A673 (cell line): ENCODE results near the gene ALOX12B. TPM values are rescaled to one million over a fixed set of nuclear protein-coding genes. Genes with fewer than 3 reads are reported as not detected.
A peak's percentile ranks its signal among the peaks of the same experiment; 100 is the strongest.

Source experiments
- Bru-seq: library from RNA; stranded (reverse); fragments of 400-500 nt; gene quantifications from one replicate; lab custom pipeline; 2021; lab: Mats Ljungman, UMichigan
- BruChase-seq, 2 experiments: library from RNA; stranded (reverse); fragments of 400-500 nt; gene quantifications; one replicate each; lab custom pipeline; 2021; lab: Mats Ljungman, UMichigan
- BruUV-seq: library from RNA; stranded (reverse); fragments of 400-500 nt; replicated peaks from 2 replicates; lab custom pipeline; 2021; lab: Mats Ljungman, UMichigan
- CTCF ChIA-PET: fragments of 300-600 bp; sonication (Branson Sonifier 250); formaldehyde crosslinking; loops from one replicate; lab custom pipeline; 2022; ENCODE audit warnings: antibody characterized with exemption; lab: Charles Lee
- POLR2A ChIA-PET: fragments of 300-600 bp; sonication (Branson Sonifier 250); formaldehyde crosslinking; loops from one replicate; lab custom pipeline; 2022; ENCODE audit warnings: antibody characterized with exemption; ENCODE audit not compliant: low non-redundant PET; lab: Charles Lee
- DNase-seq: peaks from one replicate; pipeline ENCODE4 v3.0.0-alpha.2; 2015; ENCODE audit warnings: low spot score
- H3K27ac ChIP-seq: fragments of 200-600 bp; sonication (generic); 2 replicates; pipeline ENCODE4 v1.5.1; 2016; ENCODE audit warnings: mixed run types, low read depth, mild to moderate bottlenecking, mixed read lengths, antibody characterized with exemption, low read length; ENCODE audit not compliant: poor library complexity, severe bottlenecking
- H3K27me3 ChIP-seq: fragments of 200-600 bp; sonication (generic); replicated peaks from 2 replicates; pipeline ENCODE4 v1.6.1; 2017; ENCODE audit warnings: mixed run types, low read depth, mild to moderate bottlenecking, mixed read lengths, antibody characterized with exemption, low read length; ENCODE audit not compliant: insufficient read depth, poor library complexity
- H3K36me3 ChIP-seq: fragments of 200-600 bp; sonication (generic); 2 replicates; pipeline ENCODE4 v1.6.1; 2016; ENCODE audit warnings: mixed run types, mild to moderate bottlenecking, mixed read lengths, antibody characterized with exemption, low read length; ENCODE audit not compliant: insufficient read depth, poor library complexity, severe bottlenecking
- H3K4me1 ChIP-seq: fragments of 200-600 bp; sonication (generic); 2 replicates; pipeline ENCODE4 v1.6.1; 2017; ENCODE audit warnings: mixed run types, mild to moderate bottlenecking, mixed read lengths, antibody characterized with exemption, low read length; ENCODE audit not compliant: insufficient read depth, poor library complexity, severe bottlenecking
- H3K4me3 ChIP-seq: fragments of 200-600 bp; sonication (generic); 2 replicates; pipeline ENCODE4 v1.5.1; 2016; ENCODE audit warnings: low read depth, mixed run types, mild to moderate bottlenecking, mixed read lengths, low read length; ENCODE audit not compliant: poor library complexity, severe bottlenecking
- H3K9me3 ChIP-seq: fragments of 200-600 bp; sonication (generic); 2 replicates; pipeline ENCODE4 v1.6.1; 2016; ENCODE audit warnings: mixed run types, low read depth, mild to moderate bottlenecking, mixed read lengths, antibody characterized with exemption, low read length; ENCODE audit not compliant: poor library complexity, severe bottlenecking
- EZH2 ChIP-seq: fragments of 200-600 bp; sonication (generic); IDR thresholded peaks from 2 replicates; pipeline ENCODE4 v1.6.1; 2017; ENCODE audit warnings: borderline replicate concordance, low read depth, mild to moderate bottlenecking, mixed read lengths, antibody characterized with exemption, low read length; ENCODE audit not compliant: poor library complexity, severe bottlenecking
- intact Hi-C: fragments of 100-400 bp; cut with micrococcal nuclease; formaldehyde crosslinking; loops from one replicate; pipeline ENCODE4 v1.10.0; 2022; ENCODE audit not compliant: unreplicated experiment
- long read RNA-seq: library from polyadenylated mRNA; stranded (forward); transcript quantifications from one replicate; pipeline ENCODE4 v2.0.0, GENCODE V29; 2022
- total RNA-seq: library from RNA; stranded (reverse); gene quantifications from 2 replicates; pipeline ENCODE4 v1.2.3, GENCODE V29; 2021
- TF ChIP-seq, protein P1 (sequence below): fragments of 300-800, 200-600 bp; sonication (generic); conservative IDR thresholded peaks from 2 replicates; pipeline ENCODE4 v1.5.1; 2017; ENCODE audit warnings: low read depth, mild to moderate bottlenecking, antibody characterized with exemption, low read length, moderate library complexity, mixed read lengths

ALOX12B gene
- total RNA-seq (0.39 TPM in 1 of 2 replicates, not detected in the other), Bru-seq, nascent RNA (percentile 6 among the genes with signal in this experiment), BruChase-seq, experiment 1, labeled RNA remaining after a 2-hour chase (not detected), BruChase-seq, experiment 2, labeled RNA remaining after a 6-hour chase (percentile 1 among the genes with signal in this experiment)
- long read RNA-seq = 0 reads

DNA sequence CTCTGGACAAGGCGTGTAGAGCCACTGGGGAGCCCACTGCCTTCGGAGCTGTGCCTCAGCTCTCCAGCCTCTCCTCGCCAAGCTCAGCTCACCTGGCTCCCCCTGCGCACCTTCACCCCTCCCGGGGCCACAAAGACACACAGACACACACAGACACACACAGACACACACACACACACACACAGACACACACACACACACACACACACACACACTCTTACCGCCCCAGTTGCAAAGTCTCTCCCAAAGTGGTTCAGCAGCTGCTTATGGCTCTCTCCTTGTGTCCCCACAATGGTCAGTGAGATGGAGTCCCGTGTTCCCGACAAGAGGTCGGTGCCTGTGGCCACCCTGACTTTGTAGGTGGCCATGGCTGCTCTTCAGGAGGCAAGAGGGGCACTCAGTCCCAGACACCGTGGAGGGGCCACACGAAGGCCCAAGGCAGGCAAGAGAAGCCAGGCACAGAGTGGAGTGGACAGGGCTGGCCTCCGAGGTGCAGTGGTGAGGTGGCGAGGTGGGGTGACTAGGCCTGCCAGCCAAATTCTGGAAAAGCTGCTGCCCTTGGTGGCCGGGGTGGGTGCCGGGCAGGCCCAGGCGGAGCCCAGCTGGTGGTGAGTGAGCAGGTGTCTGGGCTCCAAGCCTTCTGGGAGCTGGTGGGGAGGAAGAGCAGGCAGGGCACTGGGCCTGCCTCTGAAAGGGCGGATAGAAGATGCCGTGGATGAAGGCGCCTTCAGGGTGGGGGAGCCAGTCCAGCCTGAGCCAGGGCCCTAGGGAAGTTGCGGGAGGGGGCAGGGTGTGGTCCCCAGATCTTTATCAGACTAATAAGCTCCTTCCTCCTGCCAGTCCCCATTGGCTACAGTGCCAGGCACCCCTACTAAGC lies at the start of gene ALOX12B:
Gene ALOX12B (minus strand): TSS at position 642 of the 877 bp plus-strand sequence. CDS start 274 bp downstream, at position 368.
- H3K36me3 ChIP-seq = no peaks in the 10 kb centered on the region
- TF ChIP-seq EZH2 = no peak
- TF ChIP-seq, protein P1, sequence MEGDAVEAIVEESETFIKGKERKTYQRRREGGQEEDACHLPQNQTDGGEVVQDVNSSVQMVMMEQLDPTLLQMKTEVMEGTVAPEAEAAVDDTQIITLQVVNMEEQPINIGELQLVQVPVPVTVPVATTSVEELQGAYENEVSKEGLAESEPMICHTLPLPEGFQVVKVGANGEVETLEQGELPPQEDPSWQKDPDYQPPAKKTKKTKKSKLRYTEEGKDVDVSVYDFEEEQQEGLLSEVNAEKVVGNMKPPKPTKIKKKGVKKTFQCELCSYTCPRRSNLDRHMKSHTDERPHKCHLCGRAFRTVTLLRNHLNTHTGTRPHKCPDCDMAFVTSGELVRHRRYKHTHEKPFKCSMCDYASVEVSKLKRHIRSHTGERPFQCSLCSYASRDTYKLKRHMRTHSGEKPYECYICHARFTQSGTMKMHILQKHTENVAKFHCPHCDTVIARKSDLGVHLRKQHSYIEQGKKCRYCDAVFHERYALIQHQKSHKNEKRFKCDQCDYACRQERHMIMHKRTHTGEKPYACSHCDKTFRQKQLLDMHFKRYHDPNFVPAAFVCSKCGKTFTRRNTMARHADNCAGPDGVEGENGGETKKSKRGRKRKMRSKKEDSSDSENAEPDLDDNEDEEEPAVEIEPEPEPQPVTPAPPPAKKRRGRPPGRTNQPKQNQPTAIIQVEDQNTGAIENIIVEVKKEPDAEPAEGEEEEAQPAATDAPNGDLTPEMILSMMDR = no peak
- no peaks in the 10 kb centered on the region for H3K4me1 ChIP-seq
- DNase-seq = no peak
- H3K27ac ChIP-seq = no peak within 1 kb of the TSS
- BruUV-seq = no TSS peak
- CTCF ChIA-PET = no interaction called here
- no peak within 1 kb of the TSS for H3K4me3 ChIP-seq
- peaks cover 20% of the 10 kb centered on the region for H3K27me3 ChIP-seq
- H3K9me3 ChIP-seq = no peaks in the 10 kb centered on the region
- intact Hi-C loops = no loop called here
- POLR2A ChIA-PET = no interaction called here

DNA sequence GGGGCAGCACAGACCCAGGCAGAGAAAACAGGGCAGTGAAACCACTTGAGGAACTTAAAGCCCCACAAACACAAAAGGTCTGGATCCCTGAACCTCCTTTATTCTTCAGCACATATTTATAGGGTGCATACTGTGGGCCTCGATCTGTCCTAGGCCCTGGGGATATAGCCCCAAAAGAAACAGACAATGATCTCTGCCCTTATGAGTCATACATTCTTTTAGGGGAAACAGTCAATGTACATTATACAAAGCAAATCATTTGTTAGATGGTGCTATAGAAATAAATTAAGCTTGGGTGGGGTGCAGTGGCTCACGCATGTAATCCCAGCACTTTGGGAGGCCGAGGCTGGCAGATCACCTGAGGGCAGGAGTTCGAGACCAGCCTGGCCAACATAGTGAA lies 46.4 kb upstream of the ALOX12B start:
- H3K27me3 ChIP-seq = no peaks in the 10 kb centered on the region
- no peaks in the 10 kb centered on the region for H3K36me3 ChIP-seq
- POLR2A ChIA-PET = interaction anchor here (0.6 kb wide), 1 partner anchor 43 kb away, joined by 4 read pairs; no protein-coding TSS in a partner anchor
- TF ChIP-seq, protein P1 = no peak
- no peak for TF ChIP-seq EZH2
- H3K4me3 ChIP-seq = no peak overlapping the region
- intact Hi-C loops = no loop called here
- no peak overlapping the region for H3K27ac ChIP-seq
- H3K4me1 ChIP-seq = no peaks in the 10 kb centered on the region
- no peaks in the 10 kb centered on the region for H3K9me3 ChIP-seq
- no peak for DNase-seq
- CTCF ChIA-PET = interaction anchor here (0.6 to 0.7 kb wide), 2 partner anchors 14 to 222 kb away, joined by 3 to 4 read pairs; no protein-coding TSS in a partner anchor
- no TSS peak for BruUV-seq

DNA sequence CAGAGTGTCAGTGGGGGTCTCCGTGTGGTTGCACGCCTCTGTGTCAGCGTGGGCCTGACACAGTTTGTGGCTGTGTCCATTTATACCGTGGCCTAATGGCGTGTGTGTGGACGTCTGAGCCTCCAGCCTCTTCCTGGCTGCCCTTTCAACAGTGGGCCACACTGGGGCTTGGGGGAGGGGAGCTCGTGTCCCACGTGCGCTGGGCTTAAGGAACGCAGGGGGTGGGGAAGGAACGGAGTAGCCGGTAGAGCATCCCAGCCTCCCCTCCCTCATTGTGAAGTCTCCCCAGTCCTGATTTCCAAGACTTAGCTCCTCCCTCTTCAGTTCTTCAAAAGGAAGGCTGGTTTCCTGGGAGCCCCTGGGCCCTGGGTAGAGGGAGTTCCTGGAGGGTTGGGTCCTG lies 45.9 kb upstream of the ALOX12B start:
- H3K27ac ChIP-seq = no peak overlapping the region
- no peaks in the 10 kb centered on the region for H3K4me1 ChIP-seq
- no TSS peak for BruUV-seq
- H3K27me3 ChIP-seq = no peaks in the 10 kb centered on the region
- POLR2A ChIA-PET = no interaction called here
- no peaks in the 10 kb centered on the region for H3K36me3 ChIP-seq
- TF ChIP-seq EZH2 = no peak
- TF ChIP-seq, protein P1 = no peak
- H3K4me3 ChIP-seq = no peak overlapping the region
- CTCF ChIA-PET = no interaction called here
- intact Hi-C loops = no loop called here
- H3K9me3 ChIP-seq = no peaks in the 10 kb centered on the region
- DNase-seq = no peak
